Measurements from ENCODE around the gene ZNF136. TPM values are rescaled to one million over a fixed set of nuclear protein-coding genes. Genes with fewer than 3 reads are reported as not detected.

Gene ZNF136
- total RNA-seq, 1 experiment from 2014 or later: 4.0 TPM

DNA sequence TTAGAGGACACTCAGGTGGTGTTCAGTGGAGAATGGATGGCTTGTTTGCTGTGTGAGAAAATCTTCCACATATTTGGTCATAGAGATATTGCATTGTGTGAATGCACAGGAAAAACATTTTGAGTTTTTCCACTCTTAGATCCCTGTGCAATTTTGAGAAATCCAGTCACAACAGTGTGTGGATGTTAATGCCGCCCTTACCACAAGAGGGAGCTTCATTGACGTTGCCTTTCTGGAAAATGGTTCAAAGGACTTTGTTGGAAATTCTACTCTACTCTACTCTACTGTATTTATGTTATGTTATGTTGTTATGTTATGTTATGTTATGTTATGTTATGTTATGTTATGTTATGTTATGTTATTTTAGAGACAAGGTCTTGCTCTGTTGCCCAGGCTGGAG is 36.2 kb upstream of the ZNF136 start:
- CTCF ChIA-PET: no interaction called here

DNA sequence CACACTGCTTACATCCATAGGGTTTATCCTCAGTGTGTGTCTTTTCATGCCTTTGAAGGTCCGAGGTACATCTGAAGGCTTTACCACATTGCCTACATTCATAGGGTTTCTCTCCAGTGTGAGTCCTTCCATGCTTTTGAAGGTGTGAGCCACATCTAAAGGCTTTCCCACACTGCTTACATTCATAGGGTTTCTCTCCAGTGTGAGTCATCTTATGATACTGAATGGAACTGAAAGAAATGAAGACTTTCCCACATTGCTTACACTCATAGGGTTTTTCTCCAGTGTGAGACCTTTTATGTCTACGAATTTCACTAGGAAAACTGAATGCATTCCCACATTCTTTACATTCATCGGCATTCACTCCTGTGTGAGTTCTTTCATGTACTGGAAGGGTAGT is 29.8 kb upstream of the ZNF136 start:
- intact Hi-C loops (cut with micrococcal nuclease): no loop called here
- Histone ChIP-seq H3K9me3 (ENCODE audit: control insufficient read depth in 1 of 2, insufficient read depth in 1 of 2, low read depth in 1 of 2, low read length in 2 of 2) (peaks cover 17 to 18% of the 10 kb centered on the region in 2 experiments; a peak in 2 of 4 replicates), H3K36me3 (ENCODE audit: control insufficient read depth in 1 of 2, insufficient read depth in 2 of 2, low read length in 2 of 2) (no peaks in the 10 kb centered on the region), H3K9ac (ENCODE audit: low read length) (no peak overlapping the region), H3K4me1 (ENCODE audit: control insufficient read depth in 1 of 2, insufficient read depth in 2 of 2, low read length in 2 of 2) (no peaks in the 10 kb centered on the region), H3K27ac (ENCODE audit: low read depth, low read length) (no peak overlapping the region), H3K9me2 (ENCODE audit: insufficient read depth) (no peaks in the 10 kb centered on the region), H3K4me3 (replicated peaks in 1 of 2; ENCODE audit: low read depth in 1 of 2, low read length in 2 of 2) (no peak overlapping the region), H3K27me3 (ENCODE audit: insufficient read depth, low read length) (no peaks in the 10 kb centered on the region), H2AFZ (ENCODE audit: low read depth, low read length, poor library complexity, severe bottlenecking) (no peak overlapping the region), H3K79me2 (ENCODE audit: insufficient read depth, low read length) (no peaks in the 10 kb centered on the region), H3K4me2 (ENCODE audit: low read length) (no peak overlapping the region), H4K20me1 (ENCODE audit: insufficient read depth) (no peaks in the 10 kb centered on the region)
- no peak for ATAC-seq
- ChIA-PET POLR2A (no interaction called here), RAD21 (ENCODE audit: low non-redundant PET in 1 of 2, low total read pairs in 2 of 2, uncharacterized antibody in 2 of 2, unreplicated experiment in 2 of 2) (no interaction called here), CTCF (no interaction called here)
- no TSS peak for BruUV-seq (replicated peaks)
- DNase-seq (ENCODE audit: low read depth, low spot score): no peak
- TF ChIP-seq, protein P1, sequence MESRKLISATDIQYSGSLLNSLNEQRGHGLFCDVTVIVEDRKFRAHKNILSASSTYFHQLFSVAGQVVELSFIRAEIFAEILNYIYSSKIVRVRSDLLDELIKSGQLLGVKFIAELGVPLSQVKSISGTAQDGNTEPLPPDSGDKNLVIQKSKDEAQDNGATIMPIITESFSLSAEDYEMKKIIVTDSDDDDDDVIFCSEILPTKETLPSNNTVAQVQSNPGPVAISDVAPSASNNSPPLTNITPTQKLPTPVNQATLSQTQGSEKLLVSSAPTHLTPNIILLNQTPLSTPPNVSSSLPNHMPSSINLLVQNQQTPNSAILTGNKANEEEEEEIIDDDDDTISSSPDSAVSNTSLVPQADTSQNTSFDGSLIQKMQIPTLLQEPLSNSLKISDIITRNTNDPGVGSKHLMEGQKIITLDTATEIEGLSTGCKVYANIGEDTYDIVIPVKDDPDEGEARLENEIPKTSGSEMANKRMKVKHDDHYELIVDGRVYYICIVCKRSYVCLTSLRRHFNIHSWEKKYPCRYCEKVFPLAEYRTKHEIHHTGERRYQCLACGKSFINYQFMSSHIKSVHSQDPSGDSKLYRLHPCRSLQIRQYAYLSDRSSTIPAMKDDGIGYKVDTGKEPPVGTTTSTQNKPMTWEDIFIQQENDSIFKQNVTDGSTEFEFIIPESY (IDR thresholded peaks at IDR 0.05; ENCODE audit: extremely low read depth, insufficient replicate concordance, low read length): no peak
- TF ChIP-seq CEBPB (IDR thresholded peaks at IDR 0.05; ENCODE audit: low read depth) (no peak), ZNF274 (IDR thresholded peaks at IDR 0.05; ENCODE audit: low read depth, low read length) (no peak), EGR1 (IDR thresholded peaks at IDR 0.05; ENCODE audit: low read depth) (no peak), POLR2AphosphoS5 (IDR thresholded peaks at IDR 0.05; ENCODE audit: low read depth, low read length) (no peak), SP1 (IDR thresholded peaks at IDR 0.05; ENCODE audit: low read depth) (no peak), EZH2phosphoT487 (IDR thresholded peaks at IDR 0.05; ENCODE audit: borderline replicate concordance) (no peak), POLR2A (IDR thresholded peaks at IDR 0.05; ENCODE audit: borderline replicate concordance, extremely low read depth, insufficient read depth, insufficient read length) (no peak)
- TF ChIP-seq, protein P2, sequence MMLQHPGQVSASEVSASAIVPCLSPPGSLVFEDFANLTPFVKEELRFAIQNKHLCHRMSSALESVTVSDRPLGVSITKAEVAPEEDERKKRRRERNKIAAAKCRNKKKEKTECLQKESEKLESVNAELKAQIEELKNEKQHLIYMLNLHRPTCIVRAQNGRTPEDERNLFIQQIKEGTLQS (IDR thresholded peaks at IDR 0.05): no peak
- TF ChIP-seq, protein P3, sequence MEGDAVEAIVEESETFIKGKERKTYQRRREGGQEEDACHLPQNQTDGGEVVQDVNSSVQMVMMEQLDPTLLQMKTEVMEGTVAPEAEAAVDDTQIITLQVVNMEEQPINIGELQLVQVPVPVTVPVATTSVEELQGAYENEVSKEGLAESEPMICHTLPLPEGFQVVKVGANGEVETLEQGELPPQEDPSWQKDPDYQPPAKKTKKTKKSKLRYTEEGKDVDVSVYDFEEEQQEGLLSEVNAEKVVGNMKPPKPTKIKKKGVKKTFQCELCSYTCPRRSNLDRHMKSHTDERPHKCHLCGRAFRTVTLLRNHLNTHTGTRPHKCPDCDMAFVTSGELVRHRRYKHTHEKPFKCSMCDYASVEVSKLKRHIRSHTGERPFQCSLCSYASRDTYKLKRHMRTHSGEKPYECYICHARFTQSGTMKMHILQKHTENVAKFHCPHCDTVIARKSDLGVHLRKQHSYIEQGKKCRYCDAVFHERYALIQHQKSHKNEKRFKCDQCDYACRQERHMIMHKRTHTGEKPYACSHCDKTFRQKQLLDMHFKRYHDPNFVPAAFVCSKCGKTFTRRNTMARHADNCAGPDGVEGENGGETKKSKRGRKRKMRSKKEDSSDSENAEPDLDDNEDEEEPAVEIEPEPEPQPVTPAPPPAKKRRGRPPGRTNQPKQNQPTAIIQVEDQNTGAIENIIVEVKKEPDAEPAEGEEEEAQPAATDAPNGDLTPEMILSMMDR (IDR thresholded peaks at IDR 0.05 in 2 of 3, conservative IDR thresholded peaks at IDR 0.05 in 1 of 3; ENCODE audit: borderline replicate concordance in 1 of 3, insufficient read depth in 1 of 3, low read depth in 2 of 3, low read length in 2 of 3): no peak

More for the DNA sequence above, 36.2 kb upstream of the ZNF136 start:
- Histone ChIP-seq H3K27me3 (ENCODE audit: insufficient read depth, low read length) (no peaks in the 10 kb centered on the region), H3K4me2 (ENCODE audit: low read length) (no peak overlapping the region), H3K79me2 (ENCODE audit: insufficient read depth, low read length) (no peaks in the 10 kb centered on the region), H3K9ac (ENCODE audit: low read length) (no peak overlapping the region), H3K4me1 (ENCODE audit: control insufficient read depth in 1 of 2, insufficient read depth in 2 of 2, low read length in 2 of 2) (no peaks in the 10 kb centered on the region), H3K4me3 (replicated peaks in 1 of 2; ENCODE audit: low read depth in 1 of 2, low read length in 2 of 2) (no peak overlapping the region), H2AFZ (ENCODE audit: low read depth, low read length, poor library complexity, severe bottlenecking) (no peak overlapping the region), H3K9me2 (ENCODE audit: insufficient read depth) (no peaks in the 10 kb centered on the region), H3K36me3 (ENCODE audit: control insufficient read depth in 1 of 2, insufficient read depth in 2 of 2, low read length in 2 of 2) (no peaks in the 10 kb centered on the region), H4K20me1 (ENCODE audit: insufficient read depth) (no peaks in the 10 kb centered on the region), H3K27ac (ENCODE audit: low read depth, low read length) (no peak overlapping the region), H3K9me3 (ENCODE audit: control insufficient read depth in 1 of 2, insufficient read depth in 1 of 2, low read depth in 1 of 2, low read length in 2 of 2) (peaks cover 5 to 18% of the 10 kb centered on the region in 2 experiments; a peak in 2 of 4 replicates)
- DNase-seq (ENCODE audit: low read depth, low spot score) (no peak), ATAC-seq (no peak)
- ChIA-PET RAD21 (ENCODE audit: low non-redundant PET in 1 of 2, low total read pairs in 2 of 2, uncharacterized antibody in 2 of 2, unreplicated experiment in 2 of 2) (no interaction called here), POLR2A (interaction anchor here (0.6 kb wide), 1 partner anchor 320 kb away, joined by 3 read pairs; no protein-coding TSS in a partner anchor)
- TF ChIP-seq ZFX (IDR thresholded peaks at IDR 0.05) (no peak), EZH2phosphoT487 (IDR thresholded peaks at IDR 0.05; ENCODE audit: borderline replicate concordance) (no peak), RAD21 (IDR thresholded peaks at IDR 0.05; ENCODE audit: low read depth) (peak; percentile 44)
- TF ChIP-seq, protein P3 (IDR thresholded peaks at IDR 0.05 in 2 of 3, conservative IDR thresholded peaks at IDR 0.05 in 1 of 3; ENCODE audit: borderline replicate concordance in 1 of 3, insufficient read depth in 1 of 3, low read depth in 2 of 3, low read length in 2 of 3): peak; percentile 13 to 48 (median 40); a peak in 5 of 6 replicates
- intact Hi-C loops (cut with micrococcal nuclease): no loop called here
- BruUV-seq (replicated peaks): no TSS peak

Measured in HCT116 (cell line).